DND-41 (cell line): Measurements from ENCODE around the gene PYM1.

ENCODE experiments used
- ATAC-seq: fragments of 200-7000 bp; cut with Tn5 transposase; 3 replicates; pipeline ENCODE4 v1.9.1; 2021; ENCODE audit warnings: low read depth; ENCODE audit not compliant: insufficient read depth
- DNase-seq: peaks from one replicate; pipeline ENCODE4 v3.0.0-alpha.2; 2020
- H2AFZ ChIP-seq: 2 replicates; pipeline ENCODE4 v1.6.0; 2012; ENCODE audit warnings: low read depth, low read length
- H3K27ac ChIP-seq: 2 replicates; pipeline ENCODE4 v1.5.1; 2012; ENCODE audit warnings: low read length, inconsistent platforms
- H3K27me3 ChIP-seq: fragments of 200-600 bp; sonication (generic); 2 replicates; pipeline ENCODE4 v1.6.0; 2012; ENCODE audit warnings: low read length, mild to moderate bottlenecking, inconsistent platforms; ENCODE audit not compliant: insufficient read depth, poor library complexity
- H3K36me3 ChIP-seq: 2 replicates; pipeline ENCODE4 v1.5.1; 2012; ENCODE audit warnings: low read length, inconsistent platforms; ENCODE audit not compliant: insufficient read depth
- H3K4me1 ChIP-seq: 2 replicates; pipeline ENCODE4 v1.5.1; 2012; ENCODE audit warnings: mild to moderate bottlenecking, low read length; ENCODE audit not compliant: insufficient read depth
- H3K4me2 ChIP-seq: 2 replicates; pipeline ENCODE4 v1.6.0; 2012; ENCODE audit warnings: mild to moderate bottlenecking, moderate library complexity, low read length, inconsistent platforms; ENCODE audit not compliant: insufficient read depth
- H3K4me3 ChIP-seq, 2 experiments: fragments of 200-600 bp in 1 of 2; shearing (Covaris generic) in 1 of 2; 2 replicates each; pipeline ENCODE4 v1.5.1; 2012 to 2016; ENCODE audit warnings: inconsistent platforms in 2 of 2, low read length in 2 of 2, mild to moderate bottlenecking in 2 of 2, low read depth in 1 of 2, moderate library complexity in 1 of 2
- H3K79me2 ChIP-seq: 2 replicates; pipeline ENCODE4 v1.6.0; 2012; ENCODE audit warnings: low read length, inconsistent platforms; ENCODE audit not compliant: insufficient read depth
- H3K9ac ChIP-seq: 2 replicates; pipeline ENCODE4 v1.6.0; 2012; ENCODE audit warnings: low read depth, mild to moderate bottlenecking, inconsistent platforms, low read length, moderate library complexity
- H3K9me3 ChIP-seq: 2 replicates; pipeline ENCODE4 v1.5.1; 2012; ENCODE audit warnings: low read length, moderate library complexity, mild to moderate bottlenecking, inconsistent platforms; ENCODE audit not compliant: insufficient read depth, severe bottlenecking
- H4K20me1 ChIP-seq: 2 replicates; pipeline ENCODE4 v1.6.0; 2012; ENCODE audit warnings: low read length; ENCODE audit not compliant: insufficient read depth
- EZH2 ChIP-seq: IDR thresholded peaks from 3 replicates; pipeline ENCODE4 v1.6.1; 2012; ENCODE audit warnings: borderline replicate concordance, low read depth, mild to moderate bottlenecking, moderate library complexity, low read length, inconsistent platforms; ENCODE audit not compliant: severe bottlenecking
- TF ChIP-seq, protein P1 (sequence below): IDR thresholded peaks from 2 replicates; pipeline ENCODE4 v1.5.1; 2012; ENCODE audit warnings: borderline replicate concordance, low read length, moderate library complexity, mild to moderate bottlenecking; ENCODE audit not compliant: poor library complexity, severe bottlenecking; ENCODE audit errors: extremely low read depth

PYM1 gene

DNA sequence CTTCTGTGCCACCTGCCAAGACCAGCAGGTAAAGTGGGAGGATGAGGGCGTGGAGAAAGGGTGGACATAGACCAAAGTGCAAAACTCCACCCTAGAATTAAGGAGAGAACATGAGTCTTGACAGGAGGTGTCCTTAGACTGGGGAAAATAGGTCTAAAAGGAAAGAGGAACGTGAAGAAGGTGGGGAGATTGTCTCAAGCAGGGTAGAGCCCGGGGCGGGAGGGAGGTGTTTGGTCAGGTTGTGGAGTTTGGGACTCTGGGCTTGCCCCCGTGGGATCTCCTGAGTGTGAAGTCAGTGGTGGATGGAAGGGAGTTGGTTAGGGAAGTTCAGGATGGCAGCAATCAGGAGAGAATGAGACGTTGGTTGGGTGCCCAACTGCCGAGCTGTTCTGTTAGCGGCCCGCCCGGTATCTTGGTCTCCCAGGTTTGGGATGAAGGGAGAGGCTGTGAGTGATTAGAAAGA is 3.7 kb upstream of the PYM1 start:
- Histone ChIP-seq H3K9me3 (no peaks in the 10 kb centered on the region), H3K4me1 (peaks cover 64% of the 10 kb centered on the region), H3K4me2 (peak overlapping the region; percentile 94), H3K79me2 (peaks cover 79% of the 10 kb centered on the region), H2AFZ (peak overlapping the region; percentile 52), H3K27me3 (no peaks in the 10 kb centered on the region), H4K20me1 (peaks cover 45% of the 10 kb centered on the region), H3K4me3 (peak overlapping the region; percentile 74 to 80), H3K27ac (peak overlapping the region; percentile 96), H3K9ac (peak overlapping the region; percentile 88), H3K36me3 (peaks cover 47% of the 10 kb centered on the region)
- DNase-seq (no peak), ATAC-seq (no peak)
- TF ChIP-seq, protein P1, sequence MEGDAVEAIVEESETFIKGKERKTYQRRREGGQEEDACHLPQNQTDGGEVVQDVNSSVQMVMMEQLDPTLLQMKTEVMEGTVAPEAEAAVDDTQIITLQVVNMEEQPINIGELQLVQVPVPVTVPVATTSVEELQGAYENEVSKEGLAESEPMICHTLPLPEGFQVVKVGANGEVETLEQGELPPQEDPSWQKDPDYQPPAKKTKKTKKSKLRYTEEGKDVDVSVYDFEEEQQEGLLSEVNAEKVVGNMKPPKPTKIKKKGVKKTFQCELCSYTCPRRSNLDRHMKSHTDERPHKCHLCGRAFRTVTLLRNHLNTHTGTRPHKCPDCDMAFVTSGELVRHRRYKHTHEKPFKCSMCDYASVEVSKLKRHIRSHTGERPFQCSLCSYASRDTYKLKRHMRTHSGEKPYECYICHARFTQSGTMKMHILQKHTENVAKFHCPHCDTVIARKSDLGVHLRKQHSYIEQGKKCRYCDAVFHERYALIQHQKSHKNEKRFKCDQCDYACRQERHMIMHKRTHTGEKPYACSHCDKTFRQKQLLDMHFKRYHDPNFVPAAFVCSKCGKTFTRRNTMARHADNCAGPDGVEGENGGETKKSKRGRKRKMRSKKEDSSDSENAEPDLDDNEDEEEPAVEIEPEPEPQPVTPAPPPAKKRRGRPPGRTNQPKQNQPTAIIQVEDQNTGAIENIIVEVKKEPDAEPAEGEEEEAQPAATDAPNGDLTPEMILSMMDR = no peak
- TF ChIP-seq EZH2 = no peak

DNA sequence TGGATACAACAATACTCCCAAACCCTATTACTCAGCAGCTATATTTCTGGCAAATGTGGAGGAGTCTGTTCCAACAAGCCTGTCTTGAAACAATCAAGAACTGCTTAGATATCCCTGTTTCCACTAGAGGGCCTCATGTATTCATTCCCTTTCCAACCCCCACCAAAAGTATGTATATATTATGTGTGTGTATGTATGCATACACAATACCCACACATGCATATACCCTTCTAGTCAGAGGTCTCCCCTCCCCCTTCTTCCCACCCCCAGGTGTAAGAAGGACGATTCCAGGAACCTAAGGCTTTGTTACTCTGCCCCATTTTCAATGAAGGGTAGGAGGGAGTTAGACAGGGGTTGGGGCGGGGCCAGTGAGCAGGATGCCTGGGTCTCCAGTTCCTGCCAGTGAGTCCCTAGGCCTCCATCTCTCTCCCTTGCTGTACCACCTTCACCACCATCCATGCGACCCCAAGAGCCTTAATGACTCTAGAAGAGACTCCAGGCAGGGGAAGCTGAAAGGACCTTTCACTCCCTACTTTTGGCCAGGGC is 3.1 kb upstream of the PYM1 start, which contains the start of gene DGKA:
Gene DGKA (plus strand): TSS at position 392 of the 546 bp plus-strand sequence. CDS start 5,342 bp downstream, outside the sequence.
- Histone ChIP-seq H3K4me3 (peak within 1 kb of the TSS; percentile 74 to 80), H3K27ac (peak within 1 kb of the TSS; percentile 96), H3K27me3 (no peaks in the 10 kb centered on the region), H3K4me2 (peak within 1 kb of the TSS; percentile 94), H3K4me1 (peaks cover 69% of the 10 kb centered on the region), H3K36me3 (peaks cover 46% of the 10 kb centered on the region), H2AFZ (peak within 1 kb of the TSS; percentile 52), H3K9me3 (no peaks in the 10 kb centered on the region), H3K9ac (peak within 1 kb of the TSS; percentile 88), H4K20me1 (peaks cover 43% of the 10 kb centered on the region), H3K79me2 (peaks cover 79% of the 10 kb centered on the region)
- DNase-seq = peak; percentile 97
- ATAC-seq = peak; percentile 60
- TF ChIP-seq EZH2 = no peak
- TF ChIP-seq, protein P1 = peak; percentile 83

DNA sequence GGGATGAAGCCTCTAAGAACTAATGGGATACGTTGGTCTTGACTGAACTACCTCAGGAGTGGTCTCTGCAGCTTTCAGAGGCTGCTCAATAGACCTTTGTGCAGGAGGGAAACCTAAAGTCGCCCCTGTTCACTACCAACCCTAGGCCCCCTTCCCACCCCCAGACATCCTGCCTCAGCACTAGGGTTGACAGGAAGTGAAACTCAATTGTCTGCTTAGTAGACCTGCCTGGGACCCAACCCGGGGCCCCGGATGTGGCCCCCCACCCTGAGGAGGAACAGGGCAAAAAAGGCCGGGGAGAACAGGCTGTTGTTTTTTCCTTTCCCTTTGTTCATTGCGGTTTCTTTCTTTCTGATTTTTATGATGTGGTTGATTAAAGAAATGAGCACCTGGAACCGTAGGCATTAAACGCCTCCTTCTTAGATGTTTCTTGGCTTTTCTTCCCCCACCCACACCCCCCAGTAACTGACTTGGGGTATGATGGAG is 1.7 kb upstream of the PYM1 start:
- Histone ChIP-seq H3K4me1 (peaks cover 72% of the 10 kb centered on the region), H2AFZ (peak overlapping the region; percentile 31; the same call in 1 of the 2 replicates), H3K36me3 (peaks cover 42% of the 10 kb centered on the region), H3K4me2 (peak overlapping the region; percentile 94), H3K27ac (peak overlapping the region; percentile 99), H3K4me3 (peak overlapping the region in 1 of 2 experiments; percentile 70; a peak in 2 of 4 replicates), H3K79me2 (peaks cover 79% of the 10 kb centered on the region), H3K9ac (peak overlapping the region; percentile 99), H3K9me3 (no peaks in the 10 kb centered on the region), H3K27me3 (no peaks in the 10 kb centered on the region), H4K20me1 (peaks cover 28% of the 10 kb centered on the region)
- peak; percentile 68 for ATAC-seq
- TF ChIP-seq, protein P1 = no peak
- DNase-seq = peak; percentile 99
